Measurements from ENCODE around the gene TSPO2. TPM values are rescaled to one million over a fixed set of nuclear protein-coding genes. Genes with fewer than 3 reads are reported as not detected.
"Not testable (repeated sequence)": the region's sequence is repeated elsewhere in the genome, so short reads cannot be mapped to it uniquely, and the experiment has no call there.

The TSPO2 gene
- total RNA-seq, 2 experiments from 2014 or later = not detected

DNA sequence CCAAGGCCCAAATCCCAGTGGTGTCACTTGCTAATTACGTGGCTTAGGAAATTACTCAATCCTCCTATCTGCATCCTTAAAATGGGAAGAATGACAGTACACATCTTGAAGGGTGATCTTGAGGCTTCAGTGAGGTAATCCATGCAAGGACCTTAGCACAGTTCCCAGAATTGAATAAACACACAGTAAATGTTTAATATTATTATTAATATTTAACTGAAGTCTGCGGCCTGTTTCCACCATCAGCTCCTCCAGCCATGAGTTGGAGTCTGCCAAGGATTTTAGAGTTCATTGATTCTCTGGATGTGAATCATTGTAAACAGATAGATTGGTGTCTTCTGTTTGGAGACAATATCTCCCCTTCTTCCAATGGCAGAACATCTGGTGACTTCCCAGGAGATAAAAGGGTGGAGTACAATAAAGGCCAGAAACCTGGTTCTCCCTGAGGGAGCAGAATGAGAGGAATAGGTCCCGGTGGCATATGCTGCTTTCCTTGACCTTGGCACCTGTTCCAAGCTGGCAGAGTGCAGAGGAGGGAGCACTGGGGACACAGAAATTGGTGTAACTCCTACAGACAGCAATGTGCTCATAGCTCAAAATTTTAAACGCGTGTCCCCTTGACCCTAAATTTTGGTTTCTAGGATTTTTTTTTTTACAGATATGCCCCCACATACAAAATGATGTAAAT lies 28.7 kb upstream of the TSPO2 start:
- Mint-ChIP-seq H3K9me3 (ENCODE audit: low read depth) (no peaks in the 10 kb centered on the region), H3K4me1 (no peaks in the 10 kb centered on the region), H3K4me3 (no peak overlapping the region), H3K36me3 (no peaks in the 10 kb centered on the region), H3K27ac (no peak overlapping the region), H3K27me3 (peaks cover 6% of the 10 kb centered on the region)
- CTCF ChIA-PET = interaction anchor here (3.9 kb wide), 1 partner anchor 14 kb away, joined by 15 read pairs; no protein-coding TSS in a partner anchor
- DNase-seq = no peak
- no peak for ATAC-seq

- Mint-ChIP-seq H3K36me3 (no peaks in the 10 kb centered on the region), H3K27ac (no peak overlapping the region), H3K9me3 (ENCODE audit: low read depth) (no peaks in the 10 kb centered on the region), H3K4me1 (no peaks in the 10 kb centered on the region), H3K4me3 (no peak overlapping the region), H3K27me3 (peaks cover 2% of the 10 kb centered on the region)
- DNase-seq (no peak), ATAC-seq (no peak)
- CTCF ChIA-PET = interaction anchor here (3.9 kb wide), 1 partner anchor 13 kb away, joined by 15 read pairs; no protein-coding TSS in a partner anchor
These were observed 27.5 kb upstream of the TSPO2 start for GRCh38 chr6:41014780-41015179.

- H3K27me3 Mint-ChIP-seq; DNase-seq; H3K4me3 Mint-ChIP-seq; H3K36me3 Mint-ChIP-seq; H3K4me1 Mint-ChIP-seq; H3K9me3 Mint-ChIP-seq (ENCODE audit: low read depth); ATAC-seq; H3K27ac Mint-ChIP-seq: not testable (repeated sequence)
- CTCF ChIA-PET = interaction anchor here (4.3 kb wide), 1 partner anchor 12 kb away, joined by 30 read pairs; no protein-coding TSS in a partner anchor
These were observed 26.4 kb upstream of the TSPO2 start for GRCh38 chr6:41015860-41016259.

DNA sequence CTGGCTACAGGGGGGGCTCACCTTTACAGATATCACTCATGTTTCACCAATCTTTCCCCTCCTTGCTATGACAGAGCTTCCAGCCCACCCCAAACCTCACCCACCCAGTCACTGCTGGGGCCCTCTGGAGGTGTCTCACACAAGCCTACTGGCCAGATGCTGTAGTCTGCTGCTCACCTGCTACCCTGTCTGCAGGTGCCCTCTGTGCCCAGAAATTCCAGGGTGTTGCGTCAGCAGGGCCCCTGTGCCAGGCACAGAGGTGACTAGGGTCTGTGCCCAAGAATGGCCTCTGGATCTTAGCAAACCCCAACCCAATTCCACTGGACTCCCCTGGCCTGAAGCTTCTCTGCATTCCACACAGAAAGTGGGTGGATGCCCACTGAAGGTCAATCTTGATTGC lies 24.6 kb upstream of the TSPO2 start:
- CTCF ChIA-PET = interaction anchor here (4.3 kb wide), 1 partner anchor 10 kb away, joined by 30 read pairs; no protein-coding TSS in a partner anchor
- ATAC-seq = no peak
- H3K36me3 Mint-ChIP-seq = no peaks in the 10 kb centered on the region

DNA sequence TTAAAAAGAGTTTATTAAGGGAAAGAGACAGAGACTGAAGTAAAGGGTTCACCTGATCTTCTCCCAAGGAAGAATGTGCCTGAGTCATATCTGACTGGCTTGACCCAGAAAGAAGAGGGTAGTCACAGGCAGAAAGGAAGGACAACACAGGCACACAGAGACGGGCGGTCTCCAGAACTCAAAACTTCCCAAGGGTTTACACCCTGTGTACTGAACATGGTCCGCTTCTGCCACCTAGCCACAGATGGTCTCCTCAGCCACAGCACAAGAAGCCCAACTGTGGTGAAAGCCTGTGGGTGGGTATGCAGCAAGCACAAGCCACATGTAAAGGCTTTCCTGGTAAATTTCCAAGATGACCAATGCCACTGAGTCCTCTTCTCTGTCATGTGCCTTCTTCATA lies 20.4 kb upstream of the TSPO2 start:
- CTCF ChIA-PET = interaction anchor here (1.2 kb wide), 1 partner anchor 13 kb away, joined by 3 read pairs; no protein-coding TSS in a partner anchor
- Mint-ChIP-seq H3K36me3 (no peaks in the 10 kb centered on the region), H3K9me3 (ENCODE audit: low read depth) (no peaks in the 10 kb centered on the region), H3K27ac (no peak overlapping the region), H3K4me3 (no peak overlapping the region), H3K27me3 (no peaks in the 10 kb centered on the region), H3K4me1 (no peaks in the 10 kb centered on the region)
- no peak for DNase-seq
- ATAC-seq = no peak

More for the DNA sequence above, 24.6 kb upstream of the TSPO2 start:
- no peak for DNase-seq
- H3K9me3 Mint-ChIP-seq (ENCODE audit: low read depth) = no peaks in the 10 kb centered on the region
- no peaks in the 10 kb centered on the region for H3K27me3 Mint-ChIP-seq
- no peak overlapping the region for H3K4me3 Mint-ChIP-seq
- H3K27ac Mint-ChIP-seq = no peak overlapping the region
- H3K4me1 Mint-ChIP-seq = no peaks in the 10 kb centered on the region

- ATAC-seq (no peak), DNase-seq (no peak)
- Mint-ChIP-seq H3K9me3 (ENCODE audit: low read depth) (no peaks in the 10 kb centered on the region), H3K27me3 (no peaks in the 10 kb centered on the region), H3K27ac (no peak overlapping the region), H3K4me1 (peaks cover 4% of the 10 kb centered on the region), H3K4me3 (no peak overlapping the region), H3K36me3 (no peaks in the 10 kb centered on the region)
- CTCF ChIA-PET = interaction anchor here (1.1 to 1.2 kb wide), 2 partner anchors 14 to 18 kb away, joined by 3 to 4 read pairs; no protein-coding TSS in a partner anchor
These were observed 20.0 kb upstream of the TSPO2 start for GRCh38 chr6:41022294-41022693.

- ATAC-seq = no peak
These were observed 19.2 kb upstream of the TSPO2 start for GRCh38 chr6:41023114-41023513.

GRCh38 chr6:41025966-41026530 lies 16.2 kb upstream of the TSPO2 start:
- CTCF ChIA-PET = interaction anchor here (1.4 to 7.8 kb wide), 6 partner anchors 8 to 1161 kb away, joined by 3 to 82 read pairs (median 22); partner anchors contain the start of genes APOBEC2 and UNC5CL
- Mint-ChIP-seq H3K4me1 (peaks cover 19% of the 10 kb centered on the region), H3K36me3 (no peaks in the 10 kb centered on the region), H3K27ac (no peak overlapping the region), H3K9me3 (ENCODE audit: low read depth) (no peaks in the 10 kb centered on the region), H3K4me3 (no peak overlapping the region), H3K27me3 (no peaks in the 10 kb centered on the region)
- DNase-seq = no peak
- ATAC-seq = no peak

More at GRCh38 chr6:41023114-41023513, 19.2 kb upstream of the TSPO2 start:
- H3K4me3 Mint-ChIP-seq = no peak overlapping the region
- no peak overlapping the region for H3K27ac Mint-ChIP-seq
- no peaks in the 10 kb centered on the region for H3K36me3 Mint-ChIP-seq
- H3K27me3 Mint-ChIP-seq = no peaks in the 10 kb centered on the region
- CTCF ChIA-PET = interaction anchor here (1.1 to 1.3 kb wide), 2 partner anchors 13 to 19 kb away, joined by 4 read pairs; no protein-coding TSS in a partner anchor
- H3K9me3 Mint-ChIP-seq (ENCODE audit: low read depth) = no peaks in the 10 kb centered on the region
- DNase-seq = no peak
- peaks cover 10% of the 10 kb centered on the region for H3K4me1 Mint-ChIP-seq

DNA sequence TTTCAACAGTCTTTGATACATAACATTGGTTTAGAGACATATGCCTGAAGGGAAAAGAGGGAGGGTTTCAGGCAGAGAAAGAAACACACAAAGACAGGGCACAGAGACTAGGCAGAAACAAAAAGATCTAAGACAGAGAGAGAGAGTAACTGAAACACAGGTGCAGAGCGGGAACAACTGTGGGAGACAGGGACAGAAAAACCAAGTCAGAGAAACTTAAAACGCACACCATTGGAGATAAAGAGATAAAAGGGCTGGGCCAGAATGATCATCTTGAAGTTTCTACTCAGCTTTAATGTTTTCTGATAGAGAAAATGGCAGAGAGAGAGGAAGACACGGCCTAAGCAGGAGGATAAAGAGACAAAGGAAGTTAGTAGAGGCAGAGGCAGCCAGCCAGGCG lies 15.0 kb upstream of the TSPO2 start:
- peaks cover 19% of the 10 kb centered on the region for H3K4me1 Mint-ChIP-seq
- ATAC-seq = no peak
- peak overlapping the region; percentile 78 for H3K27ac Mint-ChIP-seq
- H3K4me3 Mint-ChIP-seq = peak overlapping the region; percentile 75
- H3K9me3 Mint-ChIP-seq (ENCODE audit: low read depth) = no peaks in the 10 kb centered on the region
- DNase-seq = no peak
- CTCF ChIA-PET = interaction anchor here (0.6 to 7.8 kb wide), 24 partner anchors 9 to 1162 kb away, joined by 3 to 82 read pairs (median 8); partner anchors contain the start of genes APOBEC2, NFYA, OARD1 and UNC5CL
- H3K36me3 Mint-ChIP-seq = no peaks in the 10 kb centered on the region
- no peaks in the 10 kb centered on the region for H3K27me3 Mint-ChIP-seq

- H3K4me1 Mint-ChIP-seq = peaks cover 19% of the 10 kb centered on the region
- peak overlapping the region; percentile 78 for H3K27ac Mint-ChIP-seq
- no peaks in the 10 kb centered on the region for H3K27me3 Mint-ChIP-seq
- no peaks in the 10 kb centered on the region for H3K9me3 Mint-ChIP-seq (ENCODE audit: low read depth)
- peak overlapping the region; percentile 75 for H3K4me3 Mint-ChIP-seq
- ATAC-seq = peak; percentile 94
- H3K36me3 Mint-ChIP-seq = no peaks in the 10 kb centered on the region
- CTCF ChIA-PET = interaction anchor here (0.7 to 7.8 kb wide), 34 partner anchors 10 to 1163 kb away, joined by 3 to 82 read pairs (median 6); partner anchors contain the start of genes APOBEC2, NFYA, OARD1 and TSPO2
- peak; percentile 85 for DNase-seq
These were observed 14.3 kb upstream of the TSPO2 start for GRCh38 chr6:41027799-41028560.

DNA sequence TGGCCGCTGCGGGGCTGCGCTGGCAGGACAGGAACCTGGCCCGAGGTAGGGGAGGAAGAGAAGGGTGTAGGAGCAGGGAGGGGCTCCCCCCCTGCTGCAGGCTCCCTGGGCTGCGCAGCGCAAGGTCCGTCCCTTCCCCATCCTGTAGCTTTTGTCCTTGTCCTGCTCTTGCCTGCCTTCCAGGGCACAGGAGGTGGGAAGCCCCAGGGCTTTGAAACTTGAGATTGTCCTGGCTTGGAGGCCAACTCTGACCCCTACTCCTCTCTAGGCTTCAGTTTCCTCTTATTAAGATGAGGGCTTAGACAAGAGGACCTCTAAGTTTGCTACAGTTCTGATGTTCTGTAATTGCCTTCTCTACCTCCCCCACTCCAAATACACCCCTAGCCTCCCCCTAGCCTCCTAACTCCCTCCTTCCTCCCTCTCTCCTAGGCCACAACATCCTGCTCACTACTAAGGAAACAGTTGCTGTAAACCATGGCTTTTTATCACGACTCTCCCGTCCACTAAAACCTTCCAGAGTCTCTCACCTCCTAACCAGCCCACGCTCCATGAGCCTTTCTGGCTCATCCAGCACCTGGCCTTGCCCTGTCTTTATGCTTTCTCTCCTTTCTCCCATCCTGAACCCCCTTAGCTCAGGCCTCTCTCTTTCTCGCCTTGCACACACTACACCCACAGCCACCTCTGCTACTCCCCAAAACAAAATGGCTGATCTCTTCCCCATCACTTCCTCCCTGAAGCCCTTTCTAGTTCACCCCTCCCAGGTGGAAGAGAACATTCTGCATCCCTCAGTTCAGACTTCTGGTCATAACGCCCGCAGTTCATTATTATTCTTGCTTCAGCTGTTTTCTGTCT lies 13.5 kb upstream of the TSPO2 start:
- no peaks in the 10 kb centered on the region for H3K27me3 Mint-ChIP-seq
- CTCF ChIA-PET = interaction anchor here (0.7 to 7.8 kb wide), 30 partner anchors 9 to 1163 kb away, joined by 3 to 82 read pairs (median 7); partner anchors contain the start of genes APOBEC2, NFYA, OARD1 and TSPO2
- no peaks in the 10 kb centered on the region for H3K9me3 Mint-ChIP-seq (ENCODE audit: low read depth)
- H3K4me3 Mint-ChIP-seq = peak overlapping the region; percentile 75
- peak; percentile 56 for ATAC-seq
- DNase-seq = no peak
- H3K27ac Mint-ChIP-seq = peak overlapping the region; percentile 78
- peaks cover 19% of the 10 kb centered on the region for H3K4me1 Mint-ChIP-seq
- H3K36me3 Mint-ChIP-seq = no peaks in the 10 kb centered on the region

GRCh38 chr6:41032830-41033229 lies 9.4 kb upstream of the TSPO2 start:
- no peaks in the 10 kb centered on the region for H3K36me3 Mint-ChIP-seq
- H3K4me1 Mint-ChIP-seq = peaks cover 10% of the 10 kb centered on the region
- no peak overlapping the region for H3K27ac Mint-ChIP-seq
- H3K4me3 Mint-ChIP-seq = no peak overlapping the region
- H3K27me3 Mint-ChIP-seq = no peaks in the 10 kb centered on the region
- no peak for DNase-seq
- ATAC-seq = no peak
- H3K9me3 Mint-ChIP-seq (ENCODE audit: low read depth) = no peaks in the 10 kb centered on the region
- CTCF ChIA-PET = no interaction called here

All from activated CD8-positive, alpha-beta memory T cell treated with anti-CD3 and anti-CD28 coated beads, Interleukin-2, amount 10 ng/mL, durations not matched to agents 7 days and 5 days (primary cell).